Measurements from ENCODE around the gene GAS2.
A peak's percentile ranks its signal among the peaks of the same experiment; 100 is the strongest.

GAS2 gene

DNA sequence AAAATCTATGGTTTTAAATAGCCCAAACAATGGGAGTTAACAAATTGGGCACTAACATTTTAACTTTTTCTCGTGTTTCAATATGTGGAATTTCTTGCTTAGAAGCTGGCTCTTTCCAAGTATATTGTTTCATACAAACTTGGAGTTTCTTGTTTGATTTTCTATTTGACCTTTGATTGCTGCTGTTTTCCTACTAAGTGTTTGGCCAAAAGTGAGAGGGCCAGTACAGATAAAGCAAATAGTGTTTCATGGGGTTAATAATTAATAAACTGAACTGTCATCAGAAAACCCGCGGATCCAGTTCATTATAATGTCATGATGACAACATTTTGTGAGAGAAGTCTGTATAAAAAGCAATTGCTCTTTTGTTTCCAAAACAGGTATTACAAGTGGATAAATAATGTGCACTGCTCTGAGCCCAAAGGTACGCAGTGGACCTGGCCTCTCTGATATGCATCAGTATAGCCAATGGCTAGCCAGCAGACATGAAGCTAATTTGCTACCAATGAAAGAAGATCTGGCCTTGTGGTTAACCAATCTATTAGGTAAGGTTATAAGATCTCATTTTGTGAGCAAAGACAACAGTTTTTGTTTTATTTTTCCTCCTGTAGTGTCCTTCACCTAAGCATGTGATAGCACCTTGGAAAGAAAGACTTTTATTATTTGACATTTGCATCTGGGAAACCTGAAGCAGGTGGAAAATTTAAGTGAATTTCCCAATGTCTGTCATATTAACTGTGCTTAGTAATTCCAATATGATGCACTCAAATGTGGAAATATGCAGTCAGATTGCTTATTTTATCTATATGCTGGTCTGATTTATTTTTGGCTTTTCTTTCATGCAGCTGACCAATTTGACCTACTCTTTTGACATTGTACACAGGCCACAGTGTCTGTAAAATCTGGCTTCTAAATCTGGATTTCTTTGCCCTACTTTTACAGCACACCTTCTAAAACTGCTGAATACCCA is 8.3 kb downstream of the GAS2 start:
- no peak for DNase-seq

DNA sequence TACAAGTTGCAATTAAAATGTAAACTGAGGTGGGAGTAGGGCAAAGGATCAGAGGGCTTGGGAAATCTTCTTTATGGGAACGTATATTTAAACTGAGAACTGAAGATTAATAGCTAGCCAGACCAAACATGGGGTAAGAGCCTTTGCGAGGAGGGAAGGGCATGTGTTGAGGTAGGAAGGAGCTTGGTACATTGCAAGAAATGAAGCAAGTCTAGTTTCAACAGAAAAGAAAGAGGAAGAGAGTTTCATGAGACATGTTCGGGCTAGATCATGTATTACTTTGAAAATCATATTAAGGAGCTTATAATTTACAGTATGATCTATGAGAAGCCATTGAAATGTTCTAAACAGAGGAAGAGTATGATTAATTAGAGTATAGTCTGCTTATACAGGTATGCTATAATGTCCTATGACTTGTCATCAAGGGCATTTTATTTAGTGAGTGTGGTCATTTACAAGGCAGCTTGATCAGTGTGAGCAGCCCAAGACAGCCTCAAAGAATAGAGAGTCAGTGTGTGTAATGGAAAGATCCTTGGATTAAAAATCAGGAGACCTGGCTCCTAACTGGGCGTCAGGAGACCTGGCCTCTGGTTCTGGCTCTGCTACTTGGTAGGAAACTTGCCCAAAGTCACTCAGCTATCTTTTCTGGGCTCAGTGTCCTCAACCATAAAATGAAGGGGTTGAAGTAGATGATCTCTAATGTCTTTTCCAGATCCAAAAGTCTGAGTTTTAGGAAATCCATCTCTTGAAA is 10.9 kb downstream of the GAS2 start:
- no peak for DNase-seq

DNA sequence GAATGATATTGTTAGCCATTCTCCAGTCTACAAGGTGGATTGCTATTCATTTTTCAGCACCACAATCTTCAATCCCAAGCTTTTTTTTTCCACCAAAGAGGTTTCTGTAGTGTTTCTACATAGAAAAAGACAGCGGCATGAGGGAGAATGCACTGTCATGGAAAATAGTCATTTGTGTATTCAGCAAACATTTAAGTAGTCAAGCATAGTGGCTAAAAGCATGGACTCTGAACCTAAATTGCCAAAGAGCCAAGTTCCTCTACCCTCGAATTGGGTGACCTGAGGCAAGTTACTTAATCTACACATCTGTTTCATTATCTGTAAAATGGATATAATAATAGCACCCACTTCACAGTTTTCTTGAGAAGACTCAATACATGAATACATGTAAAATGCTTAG is 14.2 kb downstream of the GAS2 start:
- no peak for DNase-seq

DNA sequence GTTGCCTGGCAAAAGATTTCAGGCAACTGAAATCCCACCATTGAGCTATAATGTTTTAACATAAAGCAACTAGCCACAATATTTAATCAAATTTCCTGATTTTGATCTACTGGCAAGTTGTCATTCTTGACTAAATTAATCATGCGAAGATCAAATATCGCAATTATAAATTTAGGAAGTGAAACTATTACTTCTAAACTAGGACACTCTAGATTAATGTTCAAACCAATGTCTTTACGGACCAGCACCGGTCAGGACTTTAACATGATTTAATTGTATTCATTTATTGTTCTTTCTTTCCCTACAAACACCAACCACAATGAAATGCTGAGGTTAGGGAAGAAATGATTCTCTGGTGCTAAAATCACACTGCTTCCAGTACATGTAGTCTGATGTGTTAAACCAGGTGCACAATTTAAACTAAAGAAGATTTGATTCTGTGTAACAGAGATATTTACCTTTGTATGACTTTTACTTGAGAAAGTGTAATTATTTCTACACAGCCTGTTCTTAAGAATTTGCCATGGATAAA is 14.9 kb downstream of the GAS2 start:
- no peak for DNase-seq

DNA sequence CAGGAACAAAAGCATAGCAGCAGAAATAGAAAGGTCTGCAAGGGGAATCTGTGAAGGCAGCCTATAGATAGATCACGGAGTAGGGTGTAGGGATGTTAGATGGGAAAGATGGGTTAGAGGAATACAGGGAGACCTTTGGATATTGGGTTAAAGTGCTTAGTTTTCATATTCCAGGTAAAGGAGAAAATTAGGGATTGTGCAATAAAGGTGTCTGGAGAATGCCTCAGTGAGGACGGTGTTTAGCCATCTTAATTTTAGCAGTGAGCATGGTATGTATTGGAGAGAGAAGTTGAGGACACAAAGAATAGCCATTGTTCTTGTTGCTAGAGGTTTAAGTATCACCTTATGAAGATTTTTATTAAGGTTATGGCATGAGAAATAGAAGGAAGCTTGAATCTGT is 17.7 kb downstream of the GAS2 start:
- no peak for DNase-seq

DNA sequence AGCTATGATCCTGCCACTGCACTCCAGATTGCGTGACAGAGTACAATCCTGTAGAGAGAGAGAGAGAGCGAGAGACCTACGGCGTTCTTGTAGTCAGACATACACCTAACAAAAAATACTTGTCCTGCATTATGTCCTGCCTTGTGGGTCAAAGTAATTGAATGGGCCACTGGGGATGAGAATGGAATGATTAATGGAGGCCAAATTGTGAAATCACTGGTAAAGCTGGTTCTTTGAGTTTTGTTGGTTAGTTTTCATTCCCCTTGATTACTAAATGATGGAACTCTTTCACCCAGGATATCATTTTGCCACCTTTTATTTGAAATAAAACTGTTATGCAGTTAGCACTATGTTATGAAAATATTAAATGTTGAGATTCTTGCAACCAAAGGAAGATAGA is 18.7 kb downstream of the GAS2 start:
- DNase-seq: no peak

DNA sequence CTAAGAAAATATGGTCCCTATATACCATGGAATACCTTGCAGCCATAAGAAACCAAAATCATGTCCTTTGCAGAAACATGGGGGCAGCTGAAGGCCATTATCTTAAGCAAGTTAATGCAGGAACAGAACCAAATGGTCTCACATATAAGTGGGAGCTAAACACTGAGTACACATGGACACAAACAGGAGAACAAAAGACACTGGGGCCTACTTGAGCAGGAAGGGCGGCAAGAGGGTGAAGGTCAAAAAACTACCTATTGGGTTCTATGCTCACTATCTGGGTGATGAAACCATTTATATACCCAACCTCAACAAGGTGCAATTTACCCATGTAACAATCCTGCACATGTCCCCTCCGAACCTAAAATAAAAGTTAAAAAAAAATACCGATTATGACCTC is 22.5 kb downstream of the GAS2 start:
- no peak for DNase-seq

DNA sequence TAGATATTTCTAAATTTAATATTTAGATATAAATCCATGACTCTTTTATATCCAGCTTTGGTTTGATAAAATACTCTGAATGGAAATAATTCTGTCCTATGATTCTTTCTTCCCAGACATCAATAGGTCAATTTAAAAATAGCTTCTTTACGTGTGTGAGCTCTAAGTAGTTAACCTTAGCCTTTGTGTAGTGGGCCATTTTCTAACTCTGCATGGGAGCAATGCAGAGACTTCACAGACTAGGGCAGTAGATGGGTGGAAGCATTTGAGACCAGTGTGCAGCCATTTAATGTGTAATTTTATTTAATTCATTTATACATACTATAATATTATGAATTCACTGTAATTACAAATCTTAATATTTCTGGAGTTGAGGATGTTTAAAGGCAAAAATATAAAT is 23.8 kb downstream of the GAS2 start:
- no peak for DNase-seq

DNA sequence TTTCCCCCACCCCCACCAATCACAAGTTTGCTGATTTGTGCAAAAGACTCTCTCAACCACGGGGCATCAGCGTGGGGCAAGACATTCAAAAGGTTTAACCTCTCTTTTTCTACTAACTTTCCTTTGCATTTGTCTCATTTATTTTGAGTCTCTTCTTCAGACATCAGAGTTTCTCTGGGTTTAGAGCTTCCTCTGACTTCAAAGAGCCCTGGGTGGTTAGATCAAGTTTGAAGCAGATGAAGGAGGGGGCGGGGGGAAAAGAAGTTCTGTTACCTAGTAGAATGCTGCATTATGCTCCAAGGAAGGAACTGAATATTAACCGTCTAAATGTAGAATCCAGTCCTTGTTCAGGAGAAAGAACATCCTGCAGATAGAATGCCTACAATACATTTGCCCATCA is 24.5 kb downstream of the GAS2 start:
- no peak for DNase-seq

DNA sequence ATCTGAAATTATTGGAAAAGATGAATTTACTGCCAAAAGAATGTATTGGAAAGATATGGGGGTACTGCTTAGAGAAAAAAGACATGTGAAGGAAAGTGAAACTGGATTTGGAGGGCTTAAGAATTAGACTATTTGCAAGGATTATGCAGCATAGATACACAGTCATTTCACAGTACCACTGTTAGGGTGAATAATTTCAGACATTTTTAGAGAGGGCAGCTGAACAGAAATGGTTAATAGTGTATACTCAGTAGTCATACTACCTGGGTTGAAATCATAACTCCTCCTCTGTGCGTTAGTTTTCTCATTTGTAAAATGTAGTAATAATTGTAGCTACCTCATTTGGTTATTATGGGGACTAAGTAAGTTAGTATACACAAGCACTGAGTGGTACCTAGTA is 33.0 kb downstream of the GAS2 start:
- DNase-seq: no peak

DNA sequence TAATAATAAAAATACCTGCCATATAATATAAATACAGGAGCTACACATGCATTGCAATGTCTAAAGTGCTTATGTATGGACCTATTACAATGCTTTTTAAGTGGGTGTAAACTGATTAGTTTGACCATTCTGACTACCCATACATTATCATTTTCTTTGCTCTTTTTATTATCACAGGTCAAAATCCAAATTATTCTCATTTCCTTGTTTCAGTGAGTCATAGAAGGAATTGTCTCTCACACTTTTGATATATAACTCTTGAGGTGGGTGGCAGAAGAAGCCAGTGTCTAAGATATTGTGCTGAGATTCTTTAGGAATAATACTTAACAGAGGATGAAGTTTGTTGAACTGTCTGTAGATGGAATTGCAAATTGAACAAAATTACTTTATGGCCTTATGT is 35.6 kb downstream of the GAS2 start:
- DNase-seq: no peak

DNA sequence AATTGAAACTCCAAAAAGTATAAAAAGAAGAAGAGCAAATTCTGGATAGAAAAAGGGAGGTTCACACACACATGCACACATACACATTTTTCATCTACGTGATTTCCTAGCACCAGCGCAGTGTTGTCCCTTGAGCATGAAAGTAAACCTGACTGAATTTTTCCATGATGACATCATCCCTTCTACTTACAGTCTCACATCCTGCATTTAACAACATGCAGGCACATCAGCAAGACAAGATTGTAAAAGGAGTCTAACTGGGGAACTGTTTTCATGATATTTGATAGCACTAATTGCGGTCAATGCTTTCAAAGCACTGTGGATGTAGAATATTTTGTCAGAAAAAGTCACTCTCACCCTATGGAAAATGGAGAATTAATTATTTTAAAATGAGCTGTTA is 36.6 kb downstream of the GAS2 start:
- peak; percentile 55 for DNase-seq

DNA sequence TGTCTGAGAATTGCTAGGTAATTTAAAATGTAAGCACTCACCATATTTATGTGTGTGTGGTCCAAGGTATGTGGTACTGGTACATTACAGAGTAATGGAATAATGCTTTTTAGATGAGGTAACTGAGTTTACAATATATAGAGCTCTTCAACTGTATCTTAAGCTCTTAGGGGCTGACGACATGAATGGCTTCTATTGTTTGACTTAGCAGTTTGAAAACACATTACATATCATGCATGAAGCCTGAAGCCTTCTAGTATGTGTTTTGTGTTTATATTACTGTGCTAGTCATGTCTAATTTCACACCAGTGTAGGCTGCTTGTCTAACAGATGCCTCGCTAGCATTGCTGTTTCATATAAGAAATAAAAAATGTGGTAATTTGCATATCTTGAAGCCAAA is 37.2 kb downstream of the GAS2 start:
- no peak for DNase-seq

DNA sequence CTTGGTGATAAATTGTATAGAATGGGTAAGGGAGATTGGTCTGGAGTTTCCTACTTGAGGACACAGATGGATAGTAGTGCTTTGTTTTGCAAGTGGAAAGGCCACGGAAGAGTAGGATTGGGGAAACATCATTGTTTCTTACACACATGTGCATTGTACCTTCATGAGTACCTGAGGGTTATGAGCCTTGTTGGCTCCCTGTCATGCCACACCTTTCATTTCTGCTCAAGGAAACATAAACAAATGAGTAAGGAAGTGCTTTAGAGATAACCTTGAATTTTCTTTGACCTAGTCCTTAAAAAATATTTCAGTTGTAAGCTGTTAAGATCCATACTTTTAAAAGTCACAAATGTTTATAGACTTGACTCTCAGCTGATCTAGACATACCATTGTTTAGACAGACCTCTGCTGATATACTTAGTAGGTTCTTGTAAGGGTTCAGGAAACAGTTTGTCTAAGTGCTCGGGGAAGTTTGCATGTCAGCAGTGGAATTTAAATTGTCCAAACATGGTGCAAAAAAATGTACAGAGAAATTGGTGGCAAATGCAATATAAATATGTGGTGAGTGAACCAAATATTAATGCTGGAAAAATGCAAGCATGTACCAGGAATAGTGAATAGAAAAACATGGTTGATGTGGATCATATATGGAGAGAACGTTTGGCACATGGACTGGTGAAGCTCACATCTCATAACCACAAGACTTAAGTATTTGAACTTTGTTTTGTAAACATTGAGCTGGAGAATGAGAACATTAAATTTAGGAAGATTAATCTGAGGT is 40.9 kb downstream of the GAS2 start:
- no peak for DNase-seq

DNA sequence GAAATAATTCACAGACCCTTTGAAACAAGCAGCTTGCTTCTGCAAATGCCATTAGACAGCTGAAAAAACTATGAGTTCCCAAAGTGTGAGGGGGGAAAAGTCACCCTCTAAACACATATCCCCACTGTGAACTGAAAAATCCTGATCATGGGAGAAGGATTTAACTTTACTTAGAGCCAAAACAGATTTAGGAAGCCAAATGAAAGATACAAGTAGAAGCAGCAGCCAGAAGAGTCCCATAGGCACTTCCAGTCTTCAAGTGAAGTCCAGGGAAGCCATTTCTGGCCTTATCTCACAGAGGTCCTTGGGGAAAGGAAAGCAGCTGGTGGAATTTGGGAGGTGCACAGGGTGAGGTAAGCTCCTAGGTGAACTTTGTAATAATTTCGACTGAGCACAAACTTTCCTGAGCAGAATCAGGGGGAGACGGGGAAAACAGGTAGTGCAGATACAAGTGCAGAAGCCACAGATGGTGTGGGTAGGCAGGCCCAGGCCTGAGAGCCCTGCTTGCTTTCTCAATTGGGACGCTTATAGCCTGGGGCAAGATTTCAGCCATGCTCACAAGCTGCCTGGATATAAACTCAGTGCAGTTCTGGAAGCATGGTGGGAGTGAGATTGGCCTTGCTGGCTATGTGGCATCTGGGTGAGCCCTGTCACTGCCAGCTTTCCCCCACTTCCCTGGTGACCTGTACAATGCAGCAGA is 44.8 kb downstream of the GAS2 start:
- no peak for DNase-seq

DNA sequence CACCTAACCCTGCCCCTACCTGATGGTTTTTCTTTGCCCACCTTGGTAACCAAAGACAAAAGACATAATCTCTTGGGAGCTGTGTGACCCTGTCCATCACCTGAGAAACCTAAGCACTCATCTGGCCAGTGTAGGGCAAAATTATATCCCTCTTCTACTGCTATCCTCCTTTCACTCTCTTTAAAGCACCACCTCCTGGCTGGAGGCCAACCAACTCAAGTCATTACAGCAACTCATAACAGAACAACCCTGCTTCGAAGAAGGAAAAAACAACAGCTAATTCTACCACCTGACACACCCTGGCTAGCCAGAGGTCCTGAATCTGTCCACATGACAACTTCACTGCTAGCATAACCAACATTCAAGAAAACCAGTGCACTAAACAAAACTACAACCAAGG is 45.5 kb downstream of the GAS2 start:
- no peak for DNase-seq

DNA sequence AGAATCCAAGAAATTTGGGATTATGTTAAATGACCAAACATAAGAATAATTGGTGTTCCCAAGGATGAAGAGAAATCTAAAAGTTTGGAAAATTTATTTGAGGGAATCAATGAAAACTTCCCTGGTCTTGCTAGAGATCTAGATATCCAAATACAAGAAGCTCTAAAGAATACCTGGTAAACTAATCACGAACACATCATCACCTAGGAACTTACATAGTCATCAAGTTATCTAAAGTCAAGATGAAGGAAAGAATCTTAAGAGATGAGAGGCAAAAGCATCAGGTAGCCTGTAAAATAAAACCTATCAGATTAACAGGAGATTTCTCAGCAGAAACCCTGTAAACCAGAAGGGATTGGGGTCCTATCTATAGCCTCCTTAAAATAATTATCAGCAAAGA is 46.9 kb downstream of the GAS2 start:
- no peak for DNase-seq

DNA sequence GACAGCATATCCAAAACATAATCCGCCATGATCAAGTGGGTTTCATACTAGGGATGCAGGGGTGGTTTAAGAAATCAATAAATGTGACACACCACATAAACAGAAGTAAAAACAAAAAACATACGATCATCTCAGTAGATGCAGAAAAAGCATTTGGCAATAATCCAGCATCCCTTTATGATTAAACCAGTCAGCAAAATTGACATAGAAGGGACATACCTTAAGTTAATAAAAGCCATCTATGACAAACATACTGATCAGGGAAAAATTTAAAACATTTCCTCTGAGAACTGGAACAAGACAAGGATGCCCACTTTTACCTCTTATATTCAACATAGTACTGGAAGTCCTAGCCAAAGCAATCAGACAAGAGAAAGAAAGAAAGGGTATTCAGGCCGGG is 49.6 kb downstream of the GAS2 start:
- no peak for DNase-seq

DNA sequence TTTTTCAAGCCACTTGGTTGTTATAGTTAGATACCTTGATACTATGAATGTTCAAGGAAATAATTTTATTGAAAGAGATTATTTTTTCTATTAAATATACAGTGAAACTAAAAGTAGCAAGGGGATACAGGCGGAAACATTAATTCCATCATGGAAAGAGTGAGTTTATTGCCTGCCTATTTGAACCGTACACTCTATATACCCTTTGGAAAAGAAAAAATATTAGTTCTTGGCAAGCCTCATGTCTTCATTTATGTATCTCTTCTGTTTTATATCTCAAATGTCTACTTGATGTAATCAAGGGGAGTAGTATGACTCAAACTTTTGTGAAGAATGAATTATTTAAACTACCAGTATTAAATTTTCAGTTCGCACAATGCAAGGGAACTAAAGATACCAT is 54.0 kb downstream of the GAS2 start:
- no peak for DNase-seq

DNA sequence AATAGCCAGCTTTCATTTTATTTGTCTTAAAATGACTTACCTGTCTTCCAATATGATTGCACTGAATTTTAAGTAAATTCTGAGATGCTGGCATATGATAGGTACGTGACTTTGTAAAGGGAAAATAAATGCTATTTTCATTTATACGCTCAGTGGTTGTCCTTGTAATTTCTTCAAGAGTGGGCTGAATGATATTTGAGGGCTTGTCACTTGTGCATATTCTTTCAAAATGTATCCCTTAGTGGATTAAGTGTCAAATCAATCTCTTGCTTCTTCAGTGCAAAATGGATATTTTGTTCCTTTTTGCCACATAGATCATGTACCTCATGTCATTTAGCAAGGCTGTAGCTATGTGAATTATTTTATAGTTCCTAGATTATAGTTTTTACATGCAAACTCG is 56.9 kb downstream of the GAS2 start:
- no peak for DNase-seq

DNA sequence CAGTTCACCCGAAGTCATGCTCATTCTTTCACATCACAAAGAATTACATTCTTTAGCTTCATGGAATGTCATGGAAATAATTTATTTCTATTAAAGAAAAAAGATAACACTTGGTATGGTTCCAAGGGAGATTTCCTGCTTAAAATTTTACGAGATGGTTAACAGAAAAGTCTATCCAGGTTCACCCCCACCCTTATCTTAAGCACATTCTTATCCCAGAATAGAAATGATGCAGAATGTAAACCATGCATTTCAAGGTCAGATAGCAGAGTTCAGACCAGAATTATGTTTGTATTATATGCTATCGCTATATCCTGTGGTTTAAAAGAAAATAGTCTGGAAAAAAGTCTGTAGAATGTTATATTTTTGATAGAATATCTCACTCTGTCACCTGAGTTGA is 58.7 kb downstream of the GAS2 start:
- no peak for DNase-seq

DNA sequence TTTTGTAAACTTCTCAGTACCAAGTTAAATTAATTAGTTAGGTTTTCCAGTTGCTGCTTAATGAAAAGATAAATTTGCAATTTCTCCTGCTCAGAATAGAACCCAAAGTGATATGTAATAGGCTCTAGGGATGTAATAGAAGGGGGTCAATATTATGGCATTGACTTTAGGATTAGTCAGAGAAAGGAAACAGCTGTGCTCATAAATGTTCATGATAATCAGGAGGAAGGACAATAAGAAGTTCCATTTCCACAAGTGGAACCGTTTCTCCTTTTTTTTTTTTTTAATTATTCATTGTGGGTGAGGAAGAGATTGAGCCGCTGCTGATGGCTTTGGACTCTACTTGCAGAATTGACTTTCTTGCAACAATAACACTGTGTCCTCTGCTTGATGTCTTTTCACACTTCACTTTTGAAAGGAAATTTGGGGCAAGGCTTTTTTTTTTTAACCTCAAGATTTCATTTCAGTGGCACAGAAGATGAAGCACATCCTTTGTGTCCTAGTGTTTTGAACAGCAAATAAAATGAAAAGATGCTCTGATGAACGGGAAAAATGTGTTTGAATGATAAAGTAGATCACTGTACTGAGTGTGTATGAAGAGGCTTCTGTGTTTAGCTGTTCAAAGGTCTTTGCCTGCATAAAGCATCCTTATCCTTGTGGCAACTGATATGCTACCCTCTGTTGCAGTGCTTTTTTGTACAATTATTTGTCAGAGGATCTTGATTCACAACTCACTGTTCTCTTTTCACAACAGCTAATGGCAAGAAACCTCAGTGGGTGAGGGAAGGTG is 62.4 kb downstream of the GAS2 start:
- DNase-seq: no peak
